ENCODE measurements around the gene PPP1R14B.

DNA sequence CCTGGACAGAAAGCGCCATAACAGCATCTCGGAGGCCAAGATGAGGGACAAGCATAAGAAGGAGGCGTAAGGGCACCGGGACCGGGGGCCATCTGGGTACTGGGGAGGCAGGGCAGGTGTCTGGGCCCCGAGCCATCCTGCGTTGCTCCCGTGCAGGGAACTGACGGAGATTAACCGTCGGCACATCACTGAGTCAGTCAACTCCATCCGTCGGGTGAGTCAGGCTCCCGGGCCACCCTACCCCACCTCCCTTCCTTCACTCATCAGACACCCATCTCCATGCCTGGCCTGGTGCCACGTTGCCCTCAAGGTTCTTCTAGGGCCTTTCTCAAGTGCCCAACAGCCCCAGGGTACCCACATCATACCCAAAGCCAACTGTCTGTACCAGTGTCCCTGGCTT, 19.6 kb upstream of the PPP1R14B start:
- TF ChIP-seq POLR2A (IDR thresholded peaks at IDR 0.05), result no peak
- TF ChIP-seq, protein P1, sequence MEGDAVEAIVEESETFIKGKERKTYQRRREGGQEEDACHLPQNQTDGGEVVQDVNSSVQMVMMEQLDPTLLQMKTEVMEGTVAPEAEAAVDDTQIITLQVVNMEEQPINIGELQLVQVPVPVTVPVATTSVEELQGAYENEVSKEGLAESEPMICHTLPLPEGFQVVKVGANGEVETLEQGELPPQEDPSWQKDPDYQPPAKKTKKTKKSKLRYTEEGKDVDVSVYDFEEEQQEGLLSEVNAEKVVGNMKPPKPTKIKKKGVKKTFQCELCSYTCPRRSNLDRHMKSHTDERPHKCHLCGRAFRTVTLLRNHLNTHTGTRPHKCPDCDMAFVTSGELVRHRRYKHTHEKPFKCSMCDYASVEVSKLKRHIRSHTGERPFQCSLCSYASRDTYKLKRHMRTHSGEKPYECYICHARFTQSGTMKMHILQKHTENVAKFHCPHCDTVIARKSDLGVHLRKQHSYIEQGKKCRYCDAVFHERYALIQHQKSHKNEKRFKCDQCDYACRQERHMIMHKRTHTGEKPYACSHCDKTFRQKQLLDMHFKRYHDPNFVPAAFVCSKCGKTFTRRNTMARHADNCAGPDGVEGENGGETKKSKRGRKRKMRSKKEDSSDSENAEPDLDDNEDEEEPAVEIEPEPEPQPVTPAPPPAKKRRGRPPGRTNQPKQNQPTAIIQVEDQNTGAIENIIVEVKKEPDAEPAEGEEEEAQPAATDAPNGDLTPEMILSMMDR (IDR thresholded peaks at IDR 0.05), result no peak
